IMR-90 (cell line): Measurements from ENCODE around the gene CDC25B. TPM values are rescaled to one million over a fixed set of nuclear protein-coding genes. Genes with fewer than 3 reads are reported as not detected.

Experiments
- ATAC-seq: fragments of 200-7000 bp; cut with Tn5 transposase; 2 replicates; pipeline ENCODE4 v1.9.1; 2020; ENCODE audit warnings: low read depth, mild to moderate bottlenecking, moderate library complexity
- BruUV-seq: library from RNA; stranded (reverse); fragments of 400-500 nt; replicated peaks from 2 replicates; lab custom pipeline; 2021; lab: Mats Ljungman, UMichigan
- CTCF ChIA-PET: fragments of 300-600 bp; formaldehyde crosslinking; extraction: SDS; loops from one replicate; lab custom pipeline; 2021; ENCODE audit warnings: antibody characterized with exemption; lab: Yijun Ruan, JAX
- POLR2A ChIA-PET: fragments of 300-600 bp; sonication (Branson Sonifier 250); formaldehyde crosslinking; loops from one replicate; lab custom pipeline; 2022; ENCODE audit warnings: antibody characterized with exemption; ENCODE audit not compliant: unreplicated experiment; lab: Charles Lee
- DNase-seq: peaks from one replicate; pipeline ENCODE4 v3.0.0; 2013
- H2AFZ ChIP-seq: replicated peaks from 2 replicates; pipeline ENCODE3; 2013; ENCODE audit warnings: low read length, mild to moderate bottlenecking; ENCODE audit not compliant: poor library complexity
- H2AK5ac ChIP-seq: 2 replicates; pipeline ENCODE4 v1.6.1; 2013; ENCODE audit warnings: low read depth, low read length, inconsistent platforms
- H2AK9ac ChIP-seq: replicated peaks from 2 replicates; pipeline ENCODE3; 2013; ENCODE audit warnings: mild to moderate bottlenecking, low read depth, low read length, moderate library complexity; ENCODE audit not compliant: poor library complexity
- H2BK120ac ChIP-seq: 2 replicates; pipeline ENCODE4 v1.6.1; 2013; ENCODE audit warnings: low read depth, low read length, inconsistent platforms
- H2BK15ac ChIP-seq: 3 replicates; pipeline ENCODE4 v1.6.1; 2013; ENCODE audit warnings: low read depth, low read length, inconsistent platforms
- H2BK20ac ChIP-seq: 2 replicates; pipeline ENCODE4 v1.6.1; 2013; ENCODE audit warnings: low read depth, mild to moderate bottlenecking, inconsistent platforms, low read length, moderate library complexity
- H2BK5ac ChIP-seq: 2 replicates; pipeline ENCODE4 v1.6.1; 2013; ENCODE audit warnings: mild to moderate bottlenecking, low read depth, low read length, inconsistent platforms; ENCODE audit not compliant: poor library complexity, severe bottlenecking
- H3K14ac ChIP-seq: replicated peaks from 2 replicates; pipeline ENCODE4 v1.6.1; 2013; ENCODE audit warnings: low read depth, low read length, inconsistent platforms
- H3K18ac ChIP-seq: 2 replicates; pipeline ENCODE4 v1.6.1; 2013; ENCODE audit warnings: low read depth, low read length, control low read depth
- H3K23ac ChIP-seq: 2 replicates; pipeline ENCODE4 v1.6.1; 2013; ENCODE audit warnings: low read depth, low read length, inconsistent platforms
- H3K27ac ChIP-seq: 2 replicates; pipeline ENCODE4 v1.5.1; 2013; ENCODE audit warnings: mild to moderate bottlenecking, control low read depth, low read length; ENCODE audit not compliant: insufficient read depth
- H3K27me3 ChIP-seq: 2 replicates; pipeline ENCODE4 v1.6.1; 2013; ENCODE audit warnings: low read length; ENCODE audit not compliant: control insufficient read depth, insufficient read depth
- H3K36me3 ChIP-seq: 2 replicates; pipeline ENCODE4 v1.6.1; 2013; ENCODE audit warnings: low read length, mixed read lengths; ENCODE audit not compliant: control insufficient read depth, insufficient read depth
- H3K4ac ChIP-seq: 2 replicates; pipeline ENCODE4 v1.6.1; 2013; ENCODE audit warnings: low read depth, low read length, inconsistent platforms
- H3K4me1 ChIP-seq: 2 replicates; pipeline ENCODE4 v1.6.1; 2013; ENCODE audit warnings: low read length, mixed read lengths; ENCODE audit not compliant: control insufficient read depth, insufficient read depth
- H3K4me2 ChIP-seq: 2 replicates; pipeline ENCODE4 v1.6.1; 2013; ENCODE audit warnings: low read depth, mild to moderate bottlenecking, control low read depth, low read length, moderate library complexity
- H3K4me3 ChIP-seq: 2 replicates; pipeline ENCODE4 v1.5.1; 2013; ENCODE audit warnings: low read depth, mild to moderate bottlenecking, control low read depth, low read length, moderate library complexity; ENCODE audit not compliant: insufficient read depth
- H3K56ac ChIP-seq: 2 replicates; pipeline ENCODE4 v1.6.1; 2013; ENCODE audit warnings: low read length, inconsistent platforms; ENCODE audit not compliant: insufficient read depth; ENCODE audit errors: extremely low read depth
- H3K79me1 ChIP-seq, 2 experiments: 2 replicates each; pipeline ENCODE4 v1.6.1; 2013; ENCODE audit warnings: low read length in 2 of 2, inconsistent platforms in 1 of 2, low read depth in 1 of 2
- H3K9ac ChIP-seq: 2 replicates; pipeline ENCODE4 v1.6.1; 2013; ENCODE audit warnings: low read depth, low read length, control low read depth
- H3K9me1 ChIP-seq: 2 replicates; pipeline ENCODE4 v1.6.1; 2013; ENCODE audit warnings: low read length, inconsistent platforms; ENCODE audit not compliant: insufficient read depth
- H3K9me3 ChIP-seq: 2 replicates; pipeline ENCODE4 v1.6.1; 2013; ENCODE audit warnings: low read length; ENCODE audit not compliant: control insufficient read depth, insufficient read depth
- H4K20me1 ChIP-seq: 2 replicates; pipeline ENCODE4 v1.6.1; 2013; ENCODE audit warnings: low read length, inconsistent platforms; ENCODE audit not compliant: insufficient read depth
- H4K5ac ChIP-seq: 2 replicates; pipeline ENCODE4 v1.6.1; 2013; ENCODE audit warnings: mild to moderate bottlenecking, low read depth, low read length, control low read depth
- H4K8ac ChIP-seq, 2 experiments: 2 replicates each; pipeline ENCODE4 v1.6.1; 2013; ENCODE audit warnings: low read depth in 2 of 2, low read length in 2 of 2, control low read depth in 1 of 2, inconsistent platforms in 1 of 2
- H4K91ac ChIP-seq: 2 replicates; pipeline ENCODE4 v1.6.1; 2013; ENCODE audit warnings: low read depth, low read length, inconsistent platforms; ENCODE audit not compliant: insufficient read depth
- CEBPB ChIP-seq: IDR thresholded peaks from 2 replicates; pipeline ENCODE4 v1.6.1; 2012; ENCODE audit warnings: low read depth, low read length, improper control_type of control experiment
- FOS ChIP-seq: fragments of 150-350 bp; IDR thresholded peaks from 2 replicates; pipeline ENCODE4 v1.6.1; 2016; ENCODE audit warnings: low read depth, low read length
- MAZ ChIP-seq: IDR thresholded peaks from 2 replicates; pipeline ENCODE4 v1.6.1; 2012; ENCODE audit warnings: low read depth, mild to moderate bottlenecking, low read length, improper control_type of control experiment, moderate library complexity, borderline replicate concordance
- SMC3 ChIP-seq: fragments of 150-350 bp; IDR thresholded peaks from 2 replicates; pipeline ENCODE4 v1.6.1; 2016; ENCODE audit warnings: low read depth, mild to moderate bottlenecking, antibody characterized with exemption, low read length, moderate library complexity
- WGBS, 2 experiments: methylation state at CpG; one replicate each; pipeline versions ENCODE4 v1.1.5 to v1.1.7; 2013; ENCODE audit warnings: missing lambda C conversion rate in 2 of 2; ENCODE audit not compliant: insufficient read length in 1 of 2; ENCODE audit errors: extremely low coverage in 2 of 2; 5-methylcytosine and 5-hydroxymethylcytosine counted together
- dilution Hi-C: fragments of 300-500 bp; cut with HindIII; formaldehyde crosslinking; loops from one replicate; pipeline ENCODE4 v1.14.3; 2018; ENCODE audit warnings: low sequenced_read_pairs; ENCODE audit not compliant: unreplicated experiment
- in situ Hi-C: fragments of 300-500 bp; cut with MboI; formaldehyde crosslinking; loops from 3 replicates; pipeline ENCODE4 v1.14.3; 2019; ENCODE audit warnings: low sequenced_read_pairs, inconsistent platforms, mixed read lengths
- intact Hi-C: fragments of 100-400 bp; cut with micrococcal nuclease; formaldehyde crosslinking; loops from 2 replicates; pipeline ENCODE4 v1.10.0; 2022
- polyA plus RNA-seq, 3 experiments: library from polyadenylated mRNA; depleted of rRNA; stranded (reverse); fragments of >200 nt; gene quantifications; 2 replicates each; pipeline ENCODE4 v1.2.3, GENCODE V29; 2012; ENCODE audit warnings: low replicate concordance in 1 of 3
- total RNA-seq: library from RNA; depleted of rRNA; stranded (reverse); fragments of >200 nt; gene quantifications from 2 replicates; pipeline ENCODE4 v1.2.3, GENCODE V29; 2012

CDC25B gene
- total and polyA plus RNA-seq, 2 of the 4 experiments (the other 2 are of a cell fraction) = 14.5 to 50.5 TPM

GRCh38 chr20:3803854-3804253 is 7.7 kb downstream of the CDC25B start:
- Histone ChIP-seq H2AK5ac (no peak overlapping the region), H4K91ac (0 out of 2 replicates have a peak overlapping the region, but pooled peaks have one; percentile 51), H3K14ac (no peak overlapping the region), H3K27ac (no peak overlapping the region), H3K4me1 (peaks cover 35% of the 10 kb centered on the region), H2AFZ (no peak overlapping the region), H2BK120ac (0 out of 2 replicates have a peak overlapping the region, but pooled peaks have one; percentile 51), H3K79me1 (peaks cover 24 to 90% of the 10 kb centered on the region in 2 experiments), H3K23ac (no peak overlapping the region), H3K4ac (no peak overlapping the region), H3K9me1 (peaks cover 36% of the 10 kb centered on the region), H2AK9ac (peak overlapping the region; percentile 15), H2BK15ac (0 out of 3 replicates have a peak overlapping the region, but pooled peaks have one; percentile 51), H3K9ac (no peak overlapping the region), H3K56ac (no peak overlapping the region), H4K20me1 (no peaks in the 10 kb centered on the region), H3K18ac (no peak overlapping the region), H4K5ac (no peak overlapping the region), H3K27me3 (no peaks in the 10 kb centered on the region), H3K9me3 (no peaks in the 10 kb centered on the region), H2BK5ac (no peak overlapping the region), H3K4me3 (no peak overlapping the region), H3K36me3 (peaks cover 67% of the 10 kb centered on the region), H3K4me2 (no peak overlapping the region), H2BK20ac (no peak overlapping the region), H4K8ac (no peak overlapping the region)
- 90% methylated on average over 4 of the region's 6 CpGs; no CpG with 5 or more reads in 1 of the 2 experiments for WGBS, 2 experiments
- TF ChIP-seq MAZ = no peak
- no peak for TF ChIP-seq CEBPB
- no peak for TF ChIP-seq SMC3
- TF ChIP-seq FOS = no peak
- ATAC-seq = no peak
- dilution Hi-C loops (no loop called here), in situ Hi-C loops (no loop called here), intact Hi-C loops (no loop called here)
- POLR2A ChIA-PET = no interaction called here
- CTCF ChIA-PET = no interaction called here
- no TSS peak for BruUV-seq
- no peak for DNase-seq
